Caco-2 (cell line): ENCODE measurements around the gene MET. TPM values are rescaled to one million over a fixed set of nuclear protein-coding genes. Genes with fewer than 3 reads are reported as not detected.

Source experiments
- Bru-seq: library from RNA; stranded (reverse); fragments of 400-500 nt; gene quantifications from one replicate; lab custom pipeline; 2021; lab: Mats Ljungman, UMichigan
- BruChase-seq, 2 experiments: library from RNA; stranded (reverse); fragments of 400-500 nt; gene quantifications; one replicate each; lab custom pipeline; 2021; lab: Mats Ljungman, UMichigan
- BruUV-seq: library from RNA; stranded (reverse); fragments of 400-500 nt; replicated peaks from 2 replicates; lab custom pipeline; 2021; lab: Mats Ljungman, UMichigan
- CTCF ChIA-PET: fragments of 300-600 bp; sonication (Branson Sonifier 250); formaldehyde crosslinking; loops from one replicate; lab custom pipeline; 2022; ENCODE audit warnings: antibody characterized with exemption; lab: Charles Lee
- POLR2A ChIA-PET: fragments of 300-600 bp; sonication (Branson Sonifier 250); formaldehyde crosslinking; loops from one replicate; lab custom pipeline; 2022; ENCODE audit warnings: antibody characterized with exemption; lab: Charles Lee
- DNase-seq, 2 experiments: peaks; one replicate each; pipeline versions ENCODE4 v3.0.0 to v3.0.0-alpha.2; 2020 to 2022
- H3K27me3 ChIP-seq: replicated peaks from 2 replicates; pipeline ENCODE4 v1.6.0; 2011; ENCODE audit warnings: low read length; ENCODE audit not compliant: control insufficient read depth, insufficient read depth
- H3K36me3 ChIP-seq: 2 replicates; pipeline ENCODE4 v1.5.1; 2011; ENCODE audit warnings: low read length; ENCODE audit not compliant: control insufficient read depth, insufficient read depth
- H3K4me1 ChIP-seq: fragments of 250-450 bp; sonication (Bioruptor Pico); 2 replicates; pipeline ENCODE4 v1.5.1; 2020; ENCODE audit warnings: mild to moderate bottlenecking
- H3K4me3 ChIP-seq: 2 replicates; pipeline ENCODE4 v1.5.1; 2011; ENCODE audit warnings: low read depth, mild to moderate bottlenecking, control low read depth, low read length
- H3K9me3 ChIP-seq: fragments of 250-450 bp; sonication (Bioruptor Pico); 2 replicates; pipeline ENCODE4 v1.5.1; 2020; ENCODE audit warnings: mild to moderate bottlenecking, moderate library complexity
- H3K27ac Mint-ChIP-seq: one replicate; pipeline ENCODE4 v1.8.0; 2022; ENCODE audit warnings: mixed read lengths; ENCODE audit not compliant: unreplicated experiment
- H3K27me3 Mint-ChIP-seq: one replicate; pipeline ENCODE4 v1.8.0; 2022; ENCODE audit warnings: mixed read lengths; ENCODE audit not compliant: insufficient read depth, unreplicated experiment
- H3K36me3 Mint-ChIP-seq: one replicate; pipeline ENCODE4 v1.8.0; 2022; ENCODE audit warnings: mild to moderate bottlenecking, mixed read lengths; ENCODE audit not compliant: insufficient read depth, unreplicated experiment
- H3K4me1 Mint-ChIP-seq: one replicate; pipeline ENCODE4 v1.8.0; 2022; ENCODE audit warnings: low read depth, mixed read lengths; ENCODE audit not compliant: unreplicated experiment
- H3K4me3 Mint-ChIP-seq: one replicate; pipeline ENCODE4 v1.8.0; 2022; ENCODE audit warnings: mild to moderate bottlenecking, moderate library complexity, mixed read lengths; ENCODE audit not compliant: unreplicated experiment
- H3K9me3 Mint-ChIP-seq: one replicate; pipeline ENCODE4 v1.8.0; 2022; ENCODE audit warnings: mixed read lengths; ENCODE audit not compliant: unreplicated experiment
- CTCF ChIP-seq, 2 experiments: fragments of 200-600 bp in 1 of 2; IDR thresholded peaks; 1 replicate in 1 of 2; 2 replicates in 1 of 2; pipeline versions ENCODE4 v1.5.1 to v1.8.0; 2011 to 2022; ENCODE audit warnings: antibody characterized with exemption in 1 of 2, control low read depth in 1 of 2, inconsistent platforms in 1 of 2, low read depth in 1 of 2, low read length in 1 of 2, mild to moderate bottlenecking in 1 of 2, moderate library complexity in 1 of 2; ENCODE audit not compliant: insufficient read depth in 1 of 2, severe bottlenecking in 1 of 2, unreplicated experiment in 1 of 2
- intact Hi-C: fragments of 100-400 bp; cut with micrococcal nuclease; formaldehyde crosslinking; loops from one replicate; pipeline ENCODE4 v1.10.0; 2022; ENCODE audit not compliant: unreplicated experiment
- long read RNA-seq: library from polyadenylated mRNA; stranded (forward); transcript quantifications from one replicate; pipeline ENCODE4 v2.0.0, GENCODE V29; 2022
- total RNA-seq: library from RNA; stranded (reverse); gene quantifications from 2 replicates; pipeline ENCODE4 v1.2.3, GENCODE V29; 2022

The MET gene
- total RNA-seq (72.6 and 82.9 TPM in 2 replicates), Bru-seq, nascent RNA (percentile 91 among the genes with signal in this experiment), BruChase-seq, experiment 1, labeled RNA remaining after a 2-hour chase (percentile 84 among the genes with signal in this experiment), BruChase-seq, experiment 2, labeled RNA remaining after a 6-hour chase (percentile 88 among the genes with signal in this experiment)
- long read RNA-seq, full-length matches to known transcripts: 14 of 70 reads
- long read RNA-seq, partial matches to known transcripts: 38 of 70 reads
- long read RNA-seq, other reads (novel, unspliced or antisense): 18 of 70 reads

GRCh38 chr7:116671681-116672595, at the start of gene MET:
Gene MET (plus strand): TSS chr7:116672196. CDS start chr7:116699085, 26,889 bp downstream.
- Mint-ChIP-seq H3K27ac (peak within 1 kb of the TSS; percentile 47), H3K4me1 (peaks cover 13% of the 10 kb centered on the region), H3K9me3 (no peaks in the 10 kb centered on the region), H3K36me3 (no peaks in the 10 kb centered on the region), H3K27me3 (no peaks in the 10 kb centered on the region), H3K4me3 (peak within 1 kb of the TSS; percentile 94)
- ChIA-PET POLR2A (interaction anchor here (0.7 kb wide), 1 partner anchor 109 kb away, joined by 3 read pairs; no protein-coding TSS in a partner anchor), CTCF (interaction anchor here (0.6 to 1.4 kb wide), 12 partner anchors 9 to 188 kb away, joined by 3 to 12 read pairs (median 4); no protein-coding TSS in a partner anchor)
- Histone ChIP-seq H3K4me3 (peak within 1 kb of the TSS; percentile 84), H3K27me3 (no peaks in the 10 kb centered on the region), H3K36me3 (no peaks in the 10 kb centered on the region), H3K9me3 (no peaks in the 10 kb centered on the region), H3K4me1 (peaks cover 5% of the 10 kb centered on the region)
- no TSS peak for BruUV-seq
- intact Hi-C loops: loop anchor here (1.0 to 5.0 kb wide), 7 partner anchors 27 to 505 kb away; no protein-coding TSS in a partner anchor
- peak; percentile 91 to 92 for DNase-seq
- peak; percentile 70 to 87 for TF ChIP-seq CTCF (IDR thresholded peaks at IDR 0.05; ENCODE audit: insufficient read depth in 1 of 2, low read depth in 1 of 2, low read length in 1 of 2, severe bottlenecking in 1 of 2, unreplicated experiment in 1 of 2)

GRCh38 chr7:116626886-116627285, 45.1 kb upstream of the MET start:
- no peak overlapping the region for H3K4me3 Mint-ChIP-seq
- peaks cover 2% of the 10 kb centered on the region for H3K27me3 Mint-ChIP-seq
- intact Hi-C loops: no loop called here
- no peak overlapping the region for H3K27ac Mint-ChIP-seq
- Histone ChIP-seq H3K36me3 (no peaks in the 10 kb centered on the region), H3K4me3 (no peak overlapping the region), H3K4me1 (no peaks in the 10 kb centered on the region), H3K27me3 (no peaks in the 10 kb centered on the region), H3K9me3 (no peaks in the 10 kb centered on the region)
- peaks cover 7% of the 10 kb centered on the region for H3K4me1 Mint-ChIP-seq
- no peaks in the 10 kb centered on the region for H3K36me3 Mint-ChIP-seq
- no peak for DNase-seq
- BruUV-seq: no TSS peak
- TF ChIP-seq CTCF (IDR thresholded peaks at IDR 0.05; ENCODE audit: insufficient read depth in 1 of 2, low read depth in 1 of 2, low read length in 1 of 2, severe bottlenecking in 1 of 2, unreplicated experiment in 1 of 2): no peak
- POLR2A ChIA-PET: no interaction called here
- CTCF ChIA-PET: no interaction called here
- peaks cover 10% of the 10 kb centered on the region for H3K9me3 Mint-ChIP-seq

- peaks cover 10% of the 10 kb centered on the region for H3K9me3 Mint-ChIP-seq
- H3K36me3 Mint-ChIP-seq: no peaks in the 10 kb centered on the region
- Histone ChIP-seq H3K4me1 (no peaks in the 10 kb centered on the region), H3K36me3 (no peaks in the 10 kb centered on the region), H3K9me3 (no peaks in the 10 kb centered on the region), H3K27me3 (no peaks in the 10 kb centered on the region), H3K4me3 (no peak overlapping the region)
- H3K4me1 Mint-ChIP-seq: peaks cover 7% of the 10 kb centered on the region
- H3K4me3 Mint-ChIP-seq: no peak overlapping the region
- intact Hi-C loops: no loop called here
- H3K27ac Mint-ChIP-seq: no peak overlapping the region
- BruUV-seq: no TSS peak
- CTCF ChIA-PET: no interaction called here
- peaks cover 2% of the 10 kb centered on the region for H3K27me3 Mint-ChIP-seq
- no peak for DNase-seq
- TF ChIP-seq CTCF (IDR thresholded peaks at IDR 0.05; ENCODE audit: insufficient read depth in 1 of 2, low read depth in 1 of 2, low read length in 1 of 2, severe bottlenecking in 1 of 2, unreplicated experiment in 1 of 2): no peak
- POLR2A ChIA-PET: no interaction called here
Observed at GRCh38 chr7:116629051-116629463, 42.9 kb upstream of the MET start.
